ENCODE results near the gene MEGF6.

Gene MEGF6

DNA sequence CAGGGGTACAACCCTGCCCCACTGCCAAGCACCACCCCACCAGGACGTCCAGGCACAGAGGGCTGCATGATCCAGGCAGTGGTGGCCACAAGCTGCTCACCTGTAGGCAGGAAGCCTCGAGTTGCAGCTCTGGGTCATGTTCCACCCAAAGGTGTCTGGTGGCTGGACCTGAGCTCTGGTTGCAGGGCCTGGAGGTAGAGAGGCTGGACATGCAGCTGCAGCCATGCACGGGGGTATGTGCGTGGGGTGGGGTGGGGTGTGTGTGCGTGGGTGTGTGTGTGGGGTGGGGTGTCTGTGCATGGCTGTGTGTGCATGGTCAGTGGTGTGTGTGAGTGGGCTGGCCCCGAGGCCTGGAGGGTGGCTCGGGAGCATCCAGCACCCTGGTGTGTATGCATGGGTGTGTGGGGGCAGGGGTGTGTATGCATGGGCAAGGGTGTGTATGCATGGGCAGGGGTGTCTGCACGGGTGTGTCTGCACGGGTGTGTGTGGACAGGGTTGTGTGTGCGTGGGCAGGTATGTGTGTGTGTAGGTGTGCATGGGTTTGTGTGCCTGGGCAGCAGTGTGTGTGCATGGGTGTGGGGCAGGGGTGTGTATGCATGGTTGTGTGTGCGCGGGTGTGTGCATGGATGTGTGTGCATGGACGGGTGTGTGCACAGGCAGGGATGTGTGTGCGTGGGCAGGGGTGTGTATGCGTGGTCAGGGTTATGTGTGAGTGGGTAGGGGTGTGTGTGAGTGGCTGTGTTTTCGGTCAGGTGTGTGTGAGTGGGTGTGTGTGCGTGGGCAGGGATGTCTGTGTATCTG lies 141.3 kb downstream of the MEGF6 start:
- no peak for DNase-seq (ENCODE audit: low read depth in 2 of 2)

- DNase-seq (ENCODE audit: low read depth in 2 of 2): no peak
Observed at GRCh38 chr1:3469104-3469848, 142.0 kb downstream of the MEGF6 start.

- DNase-seq (ENCODE audit: low read depth in 2 of 2): no peak
Observed at GRCh38 chr1:3468236-3469103, 142.8 kb downstream of the MEGF6 start.

DNA sequence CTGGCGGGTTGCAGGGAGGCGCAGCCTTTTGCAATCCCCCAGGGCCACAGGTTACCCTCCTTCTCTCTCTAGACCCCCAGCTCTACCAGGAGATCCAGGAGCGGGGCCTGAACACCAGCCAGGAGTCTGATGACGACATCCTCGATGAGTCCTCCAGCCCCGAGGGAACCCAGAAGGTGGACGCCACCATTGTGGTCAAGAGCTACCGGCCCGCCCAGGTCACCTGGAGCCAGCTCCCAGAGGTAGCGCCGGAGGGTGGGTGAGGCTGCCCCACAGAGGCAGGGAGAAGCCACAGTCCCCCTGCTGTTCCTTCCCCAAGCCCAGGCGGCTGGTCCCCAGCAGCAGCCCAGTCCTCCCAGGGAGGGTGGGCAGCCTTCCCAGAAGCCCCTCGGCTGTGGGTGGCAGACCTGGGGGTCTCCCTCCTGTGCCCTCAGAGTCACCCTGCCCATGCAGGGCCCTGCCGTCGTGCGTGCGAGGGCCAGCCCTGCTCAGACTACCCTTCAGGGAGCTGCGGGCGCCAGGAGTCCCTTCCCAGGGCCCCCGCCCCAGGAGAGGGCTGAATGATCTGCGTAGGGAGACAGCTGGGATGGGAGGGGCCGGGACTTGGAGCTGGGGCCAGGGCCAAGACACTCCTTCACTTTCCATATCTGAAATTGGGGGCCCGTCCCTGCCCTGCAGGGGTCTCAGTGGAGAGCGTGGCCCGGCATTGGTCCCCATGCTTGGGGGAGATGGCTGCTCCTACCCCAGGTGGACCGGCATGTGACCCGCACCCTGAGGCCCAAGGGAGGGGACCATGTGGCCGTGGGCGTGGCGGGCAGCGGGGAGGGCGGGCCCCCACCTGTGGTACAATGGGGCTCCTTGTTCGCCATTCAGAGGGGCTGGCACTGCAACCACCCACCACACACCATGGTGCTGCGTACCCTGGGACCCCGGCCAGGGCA lies 143.9 kb downstream of the MEGF6 start:
- DNase-seq (ENCODE audit: low read depth in 2 of 2): no peak

- DNase-seq (ENCODE audit: low read depth in 2 of 2): no peak
Observed at GRCh38 chr1:3466366-3467075, 144.8 kb downstream of the MEGF6 start.

DNA sequence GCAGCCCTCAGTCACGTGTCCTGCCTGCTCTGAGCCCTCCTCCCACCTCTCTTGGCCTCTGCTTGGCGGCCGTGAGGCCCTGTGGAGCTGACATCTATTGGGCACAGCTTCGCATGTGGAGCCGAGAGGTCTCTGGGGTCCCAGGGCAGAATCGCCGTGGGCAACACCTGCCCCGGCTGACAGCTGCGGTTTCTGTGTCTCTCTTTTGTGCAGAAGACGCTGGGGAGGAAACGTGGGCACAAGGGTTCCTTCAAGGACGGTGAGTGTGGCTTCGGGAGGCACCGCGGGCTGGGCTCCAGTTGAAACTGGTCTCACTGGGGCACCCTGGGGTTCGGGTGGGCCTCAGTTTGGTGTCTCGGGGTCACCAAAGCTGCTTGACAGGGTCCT lies 145.4 kb downstream of the MEGF6 start:
- no peak for DNase-seq (ENCODE audit: low read depth in 2 of 2)

DNA sequence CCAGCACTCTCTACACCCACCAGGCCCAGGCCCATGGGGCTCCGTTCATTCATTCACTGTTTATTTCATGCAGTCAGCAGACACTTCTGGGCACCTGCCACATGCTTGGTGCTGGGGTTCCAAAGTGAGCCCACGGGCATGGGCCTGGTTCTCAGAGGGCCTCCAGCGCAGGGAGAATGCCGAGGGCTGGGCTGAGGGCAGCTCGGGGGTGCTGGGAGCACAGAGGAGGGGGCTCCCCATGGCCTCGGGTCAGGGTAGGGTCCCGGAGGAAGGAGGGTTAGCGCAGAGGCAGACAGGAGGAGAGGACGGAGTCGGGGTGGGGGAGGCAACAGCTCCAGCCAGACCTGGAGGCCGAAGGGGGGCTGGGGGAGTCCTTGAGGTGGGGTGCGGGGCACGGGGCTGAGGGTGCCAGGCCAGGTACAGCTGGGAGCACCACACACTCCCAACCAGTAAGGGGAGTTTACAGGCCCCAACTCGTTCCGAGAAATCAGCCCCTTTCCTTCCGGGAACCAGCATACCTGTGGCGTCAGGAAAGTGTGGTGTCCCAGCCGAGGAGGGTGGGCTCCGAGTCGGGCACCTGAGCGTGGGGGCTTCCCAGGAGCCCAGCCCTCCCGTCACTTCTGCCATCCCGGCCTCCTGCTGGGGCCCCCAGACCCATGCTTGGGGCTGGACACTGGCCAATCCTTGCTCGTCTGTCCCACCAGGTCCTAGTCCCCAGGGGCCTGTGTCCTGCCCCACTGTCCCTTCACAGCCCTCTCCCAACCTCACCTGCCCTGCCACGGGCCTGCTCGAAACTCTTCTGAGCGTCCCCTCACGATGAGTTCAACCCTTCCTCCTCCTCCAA lies 146.0 kb downstream of the MEGF6 start:
- DNase-seq (ENCODE audit: low read depth in 2 of 2): no peak

- DNase-seq (ENCODE audit: low read depth in 2 of 2): no peak
Observed at GRCh38 chr1:3464649-3465025, 146.7 kb downstream of the MEGF6 start.

GRCh38 chr1:3463891-3464648 lies 147.2 kb downstream of the MEGF6 start:
- no peak for DNase-seq (ENCODE audit: low read depth in 2 of 2)

- DNase-seq (ENCODE audit: low read depth in 2 of 2): no peak
Observed at GRCh38 chr1:3463408-3463863, 147.9 kb downstream of the MEGF6 start.

DNA sequence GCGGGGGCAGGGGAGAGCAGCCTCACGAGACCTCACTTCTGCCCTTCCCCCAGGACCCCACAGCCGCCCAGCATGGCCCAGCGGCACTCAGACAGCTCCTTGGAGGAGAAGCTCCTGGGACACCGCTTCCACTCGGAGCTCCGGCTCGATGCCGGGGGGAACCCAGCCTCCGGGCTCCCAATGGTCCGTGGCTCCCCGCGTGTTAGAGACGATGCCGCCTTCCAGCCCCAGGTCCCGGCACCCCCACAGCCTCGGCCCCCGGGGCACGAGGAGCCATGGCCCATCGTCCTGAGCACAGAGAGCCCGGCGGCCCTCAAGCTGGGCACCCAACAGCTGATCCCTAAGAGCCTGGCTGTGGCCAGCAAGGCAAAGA lies 148.3 kb downstream of the MEGF6 start:
- no peak for DNase-seq (ENCODE audit: low read depth in 2 of 2)

- DNase-seq (ENCODE audit: low read depth in 2 of 2): no peak
Observed at GRCh38 chr1:3462356-3463012, 148.8 kb downstream of the MEGF6 start.

DNA sequence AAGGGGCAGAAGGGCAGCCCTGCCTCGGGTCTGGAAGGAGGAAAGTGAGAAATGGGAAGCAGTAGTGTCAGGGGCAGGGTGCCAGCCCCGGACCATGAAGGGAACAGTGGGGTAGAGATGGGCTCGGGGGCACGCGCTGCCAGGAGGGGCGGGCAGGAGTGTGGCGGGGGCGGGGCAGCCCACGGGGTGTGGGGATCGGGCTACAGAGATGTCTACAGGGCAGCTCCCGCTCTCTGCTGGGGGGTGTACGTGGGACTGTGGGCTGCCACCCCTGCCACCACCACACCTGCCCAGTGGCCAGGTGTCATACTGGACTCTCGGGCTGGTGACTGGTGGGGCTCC lies 149.4 kb downstream of the MEGF6 start:
- DNase-seq (ENCODE audit: low read depth in 2 of 2): no peak

GRCh38 chr1:3461238-3461933 lies 149.9 kb downstream of the MEGF6 start:
- no peak for DNase-seq (ENCODE audit: low read depth in 2 of 2)

DNA sequence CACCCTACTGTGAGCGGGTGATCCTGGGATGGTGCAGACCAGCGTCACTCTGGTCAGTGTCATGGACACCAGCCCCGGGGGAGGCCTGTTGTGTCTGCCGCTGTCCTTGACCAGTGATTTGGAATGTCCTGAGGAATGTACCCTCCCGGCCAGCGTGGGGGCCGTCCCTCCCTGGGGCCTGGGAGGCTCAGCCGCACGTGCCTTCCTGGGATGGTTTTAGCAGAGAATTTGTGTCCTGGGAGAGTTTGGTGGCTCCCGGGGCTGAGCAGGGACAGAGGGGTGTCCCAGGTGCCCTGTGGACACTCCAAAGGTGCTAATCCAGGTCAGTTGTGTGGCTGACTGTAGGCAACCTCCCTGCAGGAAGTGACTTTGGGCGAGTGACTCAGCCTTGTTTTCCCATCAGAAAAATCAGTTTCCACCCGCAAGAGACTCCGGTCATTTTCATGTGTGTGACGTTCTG lies 150.6 kb downstream of the MEGF6 start:
- DNase-seq (ENCODE audit: low read depth in 2 of 2): no peak

DNA sequence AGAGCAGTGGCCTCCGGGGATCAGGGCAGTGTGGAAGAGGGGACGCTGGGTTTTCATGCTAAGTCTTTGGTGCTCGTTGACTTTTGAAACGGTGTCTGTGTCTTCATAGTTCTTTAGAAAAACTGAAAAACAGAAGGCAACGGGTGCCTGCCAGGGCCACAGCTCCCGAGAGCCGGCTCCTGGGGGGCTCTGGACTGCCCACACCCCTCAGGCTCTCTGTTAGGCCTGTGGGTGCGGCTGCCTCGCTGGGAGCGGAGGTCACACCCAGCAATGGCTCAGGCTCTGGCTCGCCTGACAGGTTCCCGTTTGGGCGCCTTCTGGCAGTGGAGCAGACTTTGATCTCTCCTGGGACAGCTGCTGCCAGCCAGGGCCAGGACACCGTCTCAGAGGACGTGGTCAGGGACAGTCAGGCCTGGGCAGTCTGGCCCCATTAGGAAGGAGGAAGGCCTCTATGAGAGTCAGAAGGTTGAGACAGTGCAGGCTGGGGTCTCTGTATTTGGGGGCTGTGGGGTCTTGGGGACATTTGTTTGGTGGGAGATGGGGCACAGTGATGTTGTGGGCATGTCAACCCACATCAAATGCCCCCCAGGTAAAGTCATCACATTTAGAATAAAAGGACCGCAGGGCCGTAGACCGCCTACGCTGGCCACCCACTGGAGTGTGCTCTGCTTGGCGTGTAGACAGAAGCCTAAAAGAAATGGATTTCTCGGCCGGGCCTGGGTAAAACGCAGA lies 151.2 kb downstream of the MEGF6 start:
- no peak for DNase-seq (ENCODE audit: low read depth in 2 of 2)
